Glomerular visceral epithelial cell (primary cell): ENCODE data around the gene LGALS14.

Experiments
- DNase-seq: peaks from one replicate; pipeline ENCODE4 v3.0.0-alpha.2; 2016; ENCODE audit errors: extremely low spot score

Gene LGALS14

GRCh38 chr19:39746836-39747529, 42.7 kb downstream of the LGALS14 start:
- no peak for DNase-seq

GRCh38 chr19:39749981-39750380, 45.7 kb downstream of the LGALS14 start:
- no peak for DNase-seq

GRCh38 chr19:39752390-39752789, 48.1 kb downstream of the LGALS14 start:
- DNase-seq: no peak

GRCh38 chr19:39752795-39753194, 48.5 kb downstream of the LGALS14 start:
- DNase-seq: no peak

GRCh38 chr19:39754544-39754943, 50.3 kb downstream of the LGALS14 start:
- DNase-seq: no peak

GRCh38 chr19:39754971-39755370, 50.7 kb downstream of the LGALS14 start:
- no peak for DNase-seq
